Activated CD4-positive, alpha-beta T cell treated with anti-CD3 and anti-CD28 coated beads, Interleukin-10, Interleukin-2, amounts not matched to agents 100 ng/mL and 50 ng/mL, durations not matched to agents 16 hours and 8 hours (primary cell): ENCODE measurements around the gene OCRL.
A peak's percentile ranks its signal among the peaks of the same experiment; 100 is the strongest.

Experiments used
- DNase-seq: peaks from one replicate; pipeline ENCODE4 v3.0.0-alpha.2; 2020

The OCRL gene

DNA sequence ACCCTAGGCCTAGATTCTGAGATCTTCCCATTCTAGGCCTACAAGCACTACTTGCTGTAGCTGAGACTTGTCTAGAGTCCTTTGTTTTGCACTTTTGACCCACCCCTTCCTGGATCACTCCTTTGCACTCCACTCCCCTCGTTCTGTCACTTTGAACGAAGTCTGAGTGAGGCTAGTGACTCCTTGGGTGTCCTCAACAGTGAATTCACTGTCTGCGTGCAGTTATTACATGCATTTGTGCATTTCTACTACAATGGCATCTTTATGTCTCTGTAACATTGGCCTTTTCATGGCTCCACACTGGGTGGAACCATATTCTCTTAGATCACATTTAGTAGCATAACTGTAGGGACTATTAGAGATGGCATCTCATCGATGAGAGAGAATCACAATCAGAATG, 50.5 kb downstream of the OCRL start:
- no peak for DNase-seq

- no peak for DNase-seq
Measured at GRCh38 chrX:129593137-129593536, 53.1 kb downstream of the OCRL start.

DNA sequence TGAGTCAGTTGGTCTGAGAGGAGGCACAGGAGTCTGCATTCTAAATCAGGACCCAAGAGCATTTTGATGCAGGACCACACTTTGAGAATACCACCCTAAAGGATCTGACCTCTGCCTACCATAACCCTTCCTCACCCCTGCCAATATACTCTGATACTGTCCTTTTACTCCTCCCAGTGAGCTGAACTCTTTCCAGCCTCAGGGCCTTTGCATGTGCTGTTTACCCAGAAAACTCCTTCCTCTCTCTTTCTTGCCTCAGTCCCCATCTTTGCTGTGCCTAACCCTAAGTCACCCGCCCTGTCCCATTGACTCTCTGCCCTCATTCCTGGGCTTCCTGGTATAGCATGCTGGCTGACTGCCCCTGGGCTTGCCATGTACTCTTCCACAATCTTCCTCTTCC, 54.7 kb downstream of the OCRL start:
- DNase-seq = no peak

- DNase-seq = no peak
Measured at GRCh38 chrX:129596077-129596476, 56.0 kb downstream of the OCRL start.

GRCh38 chrX:129597905-129598304, 57.8 kb downstream of the OCRL start:
- no peak for DNase-seq

- no peak for DNase-seq
Measured at GRCh38 chrX:129599499-129599898, 59.4 kb downstream of the OCRL start.

DNA sequence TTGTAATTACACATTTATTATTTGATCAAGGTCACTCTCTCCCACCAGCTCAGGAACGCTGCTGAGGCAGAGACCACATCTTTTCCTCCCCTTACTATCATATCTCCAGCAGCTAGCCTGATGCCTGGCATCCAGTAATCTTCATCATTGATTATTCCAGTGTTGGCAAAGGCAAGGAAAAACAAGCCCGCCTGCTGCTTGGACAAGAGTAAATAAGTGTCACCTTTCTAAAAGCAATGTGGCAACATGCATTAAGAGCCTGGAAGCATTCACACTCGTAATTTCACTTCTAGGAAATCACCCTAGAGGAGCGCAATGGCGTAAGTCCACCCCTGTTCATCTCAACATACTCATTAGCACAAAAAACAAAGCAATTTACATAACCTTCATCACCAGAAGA, 59.9 kb downstream of the OCRL start:
- no peak for DNase-seq

GRCh38 chrX:129600981-129601424, 60.9 kb downstream of the OCRL start:
- peak; percentile 34 for DNase-seq

DNA sequence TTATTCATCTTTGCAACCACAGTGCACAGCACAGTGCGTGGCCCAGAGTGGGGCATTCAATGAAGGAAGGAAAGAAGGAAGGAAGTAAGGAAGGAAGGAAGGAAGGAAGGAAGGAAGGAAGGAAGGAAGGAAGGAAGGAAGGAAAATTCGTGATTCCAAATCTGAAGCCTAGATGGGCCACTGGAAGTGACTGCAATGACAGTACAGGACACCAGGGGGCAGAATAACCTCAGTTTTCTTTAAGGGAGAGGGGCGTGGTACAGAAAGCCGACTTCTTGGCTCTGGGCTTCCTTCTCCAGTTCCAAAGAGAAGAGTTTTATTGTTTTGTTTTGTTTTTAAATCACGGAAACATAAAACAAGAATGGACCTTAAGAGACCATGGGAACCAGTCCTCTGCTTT, 66.9 kb downstream of the OCRL start:
- DNase-seq = peak; percentile 58

DNA sequence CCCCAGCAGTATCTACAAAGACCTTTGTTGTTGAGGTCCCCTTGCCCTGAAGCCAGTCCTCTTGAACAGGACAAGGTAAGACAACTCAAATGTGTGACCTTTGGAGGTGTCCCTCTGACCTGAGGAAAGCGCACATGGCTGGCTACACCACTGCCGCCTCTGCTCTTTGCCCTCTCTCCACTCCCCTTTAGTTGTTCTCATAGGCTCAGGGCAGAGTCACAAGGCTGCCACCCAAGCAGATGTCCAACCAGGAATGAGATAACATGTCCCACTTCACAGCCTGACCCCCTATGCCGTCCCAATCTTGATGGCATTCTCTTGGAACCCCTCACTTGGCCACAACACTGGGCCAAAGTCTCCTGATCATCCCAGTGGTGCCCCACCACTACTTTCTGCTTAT, 68.4 kb downstream of the OCRL start:
- no peak for DNase-seq

GRCh38 chrX:129609395-129609794, 69.3 kb downstream of the OCRL start:
- no peak for DNase-seq

- no peak for DNase-seq
Measured at GRCh38 chrX:129612396-129612795, 72.3 kb downstream of the OCRL start.

GRCh38 chrX:129613596-129613995, 73.5 kb downstream of the OCRL start:
- DNase-seq = peak; percentile 37

- no peak for DNase-seq
Measured at GRCh38 chrX:129614481-129615255, 74.6 kb downstream of the OCRL start.

DNA sequence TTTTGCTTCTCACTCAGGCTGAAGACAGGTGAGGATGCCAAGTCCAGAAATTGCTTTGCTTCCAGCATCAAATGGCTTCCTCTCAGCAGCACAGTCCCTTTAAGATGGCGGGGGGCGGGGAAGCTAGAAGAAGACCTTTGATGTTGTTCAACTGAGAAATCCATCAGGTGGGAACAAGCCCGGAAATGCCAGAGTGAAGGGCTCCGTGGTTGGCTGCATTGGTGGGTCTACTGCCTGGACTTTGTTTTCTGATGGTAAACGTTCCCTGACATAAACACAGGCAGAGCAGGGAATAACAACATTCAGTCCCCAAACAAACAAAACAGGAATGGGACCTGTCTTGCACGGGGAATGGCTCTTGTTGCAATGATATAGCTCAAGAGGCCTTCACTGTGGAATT, 77.4 kb downstream of the OCRL start:
- no peak for DNase-seq

DNA sequence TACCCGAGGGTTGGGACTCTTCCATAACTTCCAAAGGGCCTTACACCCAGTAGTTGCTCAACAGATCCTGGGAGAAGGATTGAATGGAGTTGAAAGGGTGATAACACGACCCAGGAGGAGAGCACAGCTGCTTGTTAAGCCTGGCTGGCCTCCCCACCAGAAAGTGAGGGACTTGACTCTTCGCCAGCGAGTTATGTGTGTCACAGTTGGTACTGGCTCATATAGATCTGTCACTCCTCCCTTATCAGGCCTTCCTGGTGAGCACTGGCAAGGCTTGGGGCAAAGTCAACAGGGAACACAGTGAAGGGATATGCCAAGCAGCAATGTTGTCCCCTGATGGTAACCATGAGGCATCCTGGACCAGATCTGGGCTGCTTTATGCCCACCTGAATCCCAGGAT, 78.9 kb downstream of the OCRL start:
- no peak for DNase-seq

DNA sequence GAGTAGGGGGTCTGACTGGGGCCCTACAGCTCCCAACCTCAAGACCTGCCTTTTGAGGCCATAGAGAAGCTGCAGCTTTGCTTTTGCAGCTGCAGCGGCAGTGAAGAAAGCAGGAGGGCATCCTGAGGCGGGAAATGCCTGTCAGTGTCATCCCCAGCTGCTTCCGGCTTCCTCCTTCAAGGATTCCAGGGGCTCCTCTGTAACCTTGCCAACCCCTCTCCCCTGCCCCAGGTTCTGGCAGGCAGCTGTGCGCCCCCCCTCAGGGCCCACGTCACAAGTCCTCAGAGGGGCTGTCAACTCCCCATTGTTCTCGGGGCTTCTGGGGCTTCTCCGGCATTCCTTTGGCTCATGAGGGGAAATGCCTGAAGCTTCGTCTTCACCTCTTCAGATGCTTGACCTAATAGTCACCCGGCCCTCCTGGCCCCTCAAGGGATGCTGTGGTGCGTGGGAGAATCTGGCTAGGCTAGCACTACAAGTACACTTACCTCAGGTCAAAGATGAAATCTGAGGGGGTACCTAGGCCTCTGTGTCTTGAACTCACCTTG, 82.8 kb downstream of the OCRL start:
- no peak for DNase-seq

GRCh38 chrX:129626026-129626425, 86.0 kb downstream of the OCRL start:
- DNase-seq = no peak

GRCh38 chrX:129629837-129630236, 89.8 kb downstream of the OCRL start:
- DNase-seq = no peak

DNA sequence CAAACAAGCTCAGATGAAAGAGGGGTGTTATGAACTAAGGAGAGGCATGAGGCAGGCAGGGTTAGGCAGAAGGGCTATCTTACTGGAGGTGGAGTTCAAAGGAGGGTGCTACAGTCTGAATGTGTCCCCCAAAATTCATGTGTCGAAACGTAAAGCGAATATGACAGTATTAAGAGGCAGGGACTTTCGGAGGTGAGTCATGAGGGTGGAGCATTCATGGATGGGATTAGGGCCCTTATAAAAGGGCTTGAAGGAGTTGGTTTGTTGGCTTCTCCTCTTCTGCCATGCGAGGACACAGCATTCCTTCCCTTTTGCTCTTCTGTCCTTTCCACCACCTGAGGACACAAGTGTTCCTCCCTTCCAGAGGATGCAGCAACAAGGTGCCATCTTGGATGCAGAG, 91.8 kb downstream of the OCRL start:
- DNase-seq = no peak

DNA sequence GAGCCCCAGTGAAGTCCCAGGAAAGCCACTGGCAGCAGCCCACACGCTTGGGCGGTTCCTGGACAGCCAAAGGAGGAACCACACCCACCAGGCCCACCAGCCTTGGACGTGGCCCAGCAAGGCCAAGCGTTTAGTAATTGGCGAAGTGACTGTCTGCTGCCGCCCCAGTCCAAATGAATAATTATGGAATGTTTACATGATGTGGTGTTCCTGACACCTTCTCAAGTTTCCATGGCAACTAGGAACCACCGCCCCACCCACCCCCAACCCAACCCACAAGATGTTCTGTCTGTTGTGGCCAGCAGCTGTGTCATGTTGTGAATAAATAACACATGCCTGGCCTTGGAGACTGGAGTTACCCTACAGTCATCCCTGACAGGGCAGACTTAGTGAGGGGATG, 92.4 kb downstream of the OCRL start:
- DNase-seq = no peak

- DNase-seq = no peak
Measured at GRCh38 chrX:129634541-129634940, 94.5 kb downstream of the OCRL start.

- DNase-seq = no peak
Measured at GRCh38 chrX:129636175-129636681, 96.2 kb downstream of the OCRL start.

GRCh38 chrX:129637217-129638109, 97.4 kb downstream of the OCRL start:
- DNase-seq = peak; percentile 77
